Measurements from ENCODE around the gene APOM.

Gene APOM

GRCh38 chr6:31643818-31644454, 11.8 kb upstream of the APOM start:
- Histone ChIP-seq H3K27me3 (no peaks in the 10 kb centered on the region), H3K4me3 (ENCODE audit: low read depth in 1 of 2, low read length in 1 of 2) (no peak overlapping the region), H3K36me3 (peaks cover 98% of the 10 kb centered on the region), H3K27ac (no peak overlapping the region), H3K9me3 (no peaks in the 10 kb centered on the region), H3K4me1 (ENCODE audit: control insufficient read depth in 1 of 2, insufficient read depth in 1 of 2, low read depth in 1 of 2, low read length in 1 of 2) (no peaks in the 10 kb centered on the region)
- no peak for TF ChIP-seq CTCF (IDR thresholded peaks at IDR 0.05)

- Histone ChIP-seq H3K27ac (no peak overlapping the region), H3K4me1 (ENCODE audit: control insufficient read depth in 1 of 2, insufficient read depth in 1 of 2, low read depth in 1 of 2, low read length in 1 of 2) (no peaks in the 10 kb centered on the region), H3K27me3 (no peaks in the 10 kb centered on the region), H3K4me3 (ENCODE audit: low read depth in 1 of 2, low read length in 1 of 2) (no peak overlapping the region), H3K36me3 (peaks cover 93% of the 10 kb centered on the region), H3K9me3 (no peaks in the 10 kb centered on the region)
- TF ChIP-seq CTCF (IDR thresholded peaks at IDR 0.05), result no peak
Measured at GRCh38 chr6:31645325-31645724, 10.4 kb upstream of the APOM start.

GRCh38 chr6:31651602-31652191, 4.0 kb upstream of the APOM start:
- Histone ChIP-seq H3K9me3 (no peaks in the 10 kb centered on the region), H3K27ac (peak overlapping the region; percentile 100), H3K27me3 (no peaks in the 10 kb centered on the region), H3K4me1 (ENCODE audit: control insufficient read depth in 1 of 2, insufficient read depth in 1 of 2, low read depth in 1 of 2, low read length in 1 of 2) (peaks cover 28 to 32% of the 10 kb centered on the region in 2 experiments), H3K36me3 (peaks cover 51% of the 10 kb centered on the region), H3K4me3 (ENCODE audit: low read depth in 1 of 2, low read length in 1 of 2) (peak overlapping the region; percentile 85 to 93)
- TF ChIP-seq CTCF (IDR thresholded peaks at IDR 0.05), result no peak

- Histone ChIP-seq H3K4me1 (ENCODE audit: control insufficient read depth in 1 of 2, insufficient read depth in 1 of 2, low read depth in 1 of 2, low read length in 1 of 2) (peaks cover 38 to 42% of the 10 kb centered on the region in 2 experiments), H3K27me3 (no peaks in the 10 kb centered on the region), H3K9me3 (no peaks in the 10 kb centered on the region), H3K4me3 (ENCODE audit: low read depth in 1 of 2, low read length in 1 of 2) (peak overlapping the region; percentile 85 to 93), H3K36me3 (peaks cover 44% of the 10 kb centered on the region), H3K27ac (peak overlapping the region; percentile 100)
- TF ChIP-seq CTCF (IDR thresholded peaks at IDR 0.05), result no peak
Measured at GRCh38 chr6:31652925-31653724, 2.6 kb upstream of the APOM start.

GRCh38 chr6:31654574-31655348, 933 bp upstream of the APOM start:
- Histone ChIP-seq H3K27ac (no peak overlapping the region), H3K9me3 (no peaks in the 10 kb centered on the region), H3K4me1 (ENCODE audit: control insufficient read depth in 1 of 2, insufficient read depth in 1 of 2, low read depth in 1 of 2, low read length in 1 of 2) (peaks cover 54 to 59% of the 10 kb centered on the region in 2 experiments), H3K36me3 (peaks cover 28% of the 10 kb centered on the region), H3K27me3 (no peaks in the 10 kb centered on the region), H3K4me3 (ENCODE audit: low read depth in 1 of 2, low read length in 1 of 2) (no peak overlapping the region)
- no peak for TF ChIP-seq CTCF (IDR thresholded peaks at IDR 0.05)
